ENCODE measurements around the gene SOWAHA.
A peak's percentile ranks its signal among the peaks of the same experiment; 100 is the strongest.

The SOWAHA gene

GRCh38 chr5:132856011-132856410 is 42.9 kb downstream of the SOWAHA start:
- H3K4me3 ChIP-seq (replicated peaks; ENCODE audit: low read depth, low read length), result no peak overlapping the region
- TF ChIP-seq CTCF (IDR thresholded peaks at IDR 0.05; ENCODE audit: low read depth, low read length, missing control alignments), result no peak
- no peak for DNase-seq (ENCODE audit: extremely low read depth, low read depth)

GRCh38 chr5:132859889-132860437 is 46.9 kb downstream of the SOWAHA start:
- no peak for DNase-seq (ENCODE audit: extremely low read depth, low read depth)
- TF ChIP-seq CTCF (IDR thresholded peaks at IDR 0.05; ENCODE audit: low read depth, low read length, missing control alignments), result no peak
- H3K4me3 ChIP-seq (replicated peaks; ENCODE audit: low read depth, low read length), result no peak overlapping the region

GRCh38 chr5:132860742-132861141 is 47.6 kb downstream of the SOWAHA start:
- DNase-seq (ENCODE audit: extremely low read depth, low read depth), result no peak
- no peak overlapping the region for H3K4me3 ChIP-seq (replicated peaks; ENCODE audit: low read depth, low read length)
- no peak for TF ChIP-seq CTCF (IDR thresholded peaks at IDR 0.05; ENCODE audit: low read depth, low read length, missing control alignments)

- no peak for TF ChIP-seq CTCF (IDR thresholded peaks at IDR 0.05; ENCODE audit: low read depth, low read length, missing control alignments)
- no peak for DNase-seq (ENCODE audit: extremely low read depth, low read depth)
Observed at GRCh38 chr5:132865668-132866341, 52.7 kb downstream of the SOWAHA start.

More at GRCh38 chr5:132865668-132866341, 52.7 kb downstream of the SOWAHA start:
- H3K4me3 ChIP-seq (replicated peaks; ENCODE audit: low read depth, low read length), result peak overlapping the region; percentile 80

All from HFF-Myc (cell line).